ENCODE results near the gene CSMD2. TPM values are rescaled to one million over a fixed set of nuclear protein-coding genes. Genes with fewer than 3 reads are reported as not detected.

CSMD2 gene
- total RNA-seq, 1 experiment from 2014 or later: 13.2 TPM

DNA sequence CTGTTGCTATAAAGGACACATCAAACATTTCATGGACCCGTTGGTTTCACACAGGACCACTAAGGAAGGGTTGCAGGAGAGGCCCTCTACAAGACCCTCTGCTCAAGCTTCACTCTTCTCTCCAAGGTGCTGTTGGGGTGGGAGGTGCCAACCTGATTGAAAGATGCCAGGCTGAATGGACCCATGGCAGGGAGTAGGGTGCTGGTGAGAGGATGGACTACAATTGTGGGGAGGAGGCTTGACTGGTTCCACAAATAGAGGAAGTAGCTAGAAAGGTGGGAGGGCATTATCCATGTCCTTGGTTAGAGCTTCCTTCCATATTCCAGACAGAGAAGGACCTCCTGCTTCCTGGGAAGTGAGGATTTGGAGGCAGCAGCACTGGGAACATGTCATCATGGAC lies 468.7 kb downstream of the CSMD2 start:
- Mint-ChIP-seq H3K36me3 (peaks cover 18% of the 10 kb centered on the region), H3K4me1 (no peaks in the 10 kb centered on the region), H3K9me3 (no peaks in the 10 kb centered on the region), H3K4me3 (no peak overlapping the region), H3K27me3 (ENCODE audit: low read depth) (no peaks in the 10 kb centered on the region), H3K27ac (no peak overlapping the region)
- ChIA-PET CTCF (interaction anchor here (0.5 kb wide), 1 partner anchor 276 kb away, joined by 4 read pairs; no protein-coding TSS in a partner anchor), POLR2A (no interaction called here)
- DNase-seq (ENCODE audit: low spot score): no peak
- TF ChIP-seq ZNF425 (CRISPR knock-in tag; conservative IDR thresholded peaks at IDR 0.05): no peak
- TF ChIP-seq ZNF396 (CRISPR knock-in tag; IDR thresholded peaks at IDR 0.05; ENCODE audit: borderline replicate concordance): no peak
- no peak for TF ChIP-seq RORB (CRISPR knock-in tag; IDR thresholded peaks at IDR 0.05)
- no peak for TF ChIP-seq MYBL2 (CRISPR knock-in tag; IDR thresholded peaks at IDR 0.05)
- TF ChIP-seq RELA (CRISPR knock-in tag; IDR thresholded peaks at IDR 0.05; ENCODE audit: borderline replicate concordance): no peak
- TF ChIP-seq TEAD4 (CRISPR knock-in tag; IDR thresholded peaks at IDR 0.05): no peak
- no peak for TF ChIP-seq EMX1 (CRISPR knock-in tag; IDR thresholded peaks at IDR 0.05)
- TF ChIP-seq CREM (CRISPR knock-in tag; IDR thresholded peaks at IDR 0.05): no peak
- no peak for TF ChIP-seq NR1H2 (CRISPR knock-in tag; IDR thresholded peaks at IDR 0.05)
- no peak for TF ChIP-seq FOXJ3 (CRISPR knock-in tag; IDR thresholded peaks at IDR 0.05; ENCODE audit: borderline replicate concordance)
- TF ChIP-seq MXD4 (CRISPR knock-in tag; IDR thresholded peaks at IDR 0.05; ENCODE audit: borderline replicate concordance): no peak
- TF ChIP-seq TP53 (CRISPR knock-in tag; IDR thresholded peaks at IDR 0.05): no peak
- no peak for TF ChIP-seq NR2C2 (CRISPR knock-in tag; IDR thresholded peaks at IDR 0.05)
- TF ChIP-seq ESRRA (CRISPR knock-in tag; IDR thresholded peaks at IDR 0.05; ENCODE audit: borderline replicate concordance): no peak
- TF ChIP-seq NR3C1 (CRISPR knock-in tag; conservative IDR thresholded peaks at IDR 0.05; ENCODE audit: low read depth): no peak
- TF ChIP-seq FOXP1 (CRISPR knock-in tag; IDR thresholded peaks at IDR 0.05; ENCODE audit: borderline replicate concordance): no peak
- TF ChIP-seq, protein P1, sequence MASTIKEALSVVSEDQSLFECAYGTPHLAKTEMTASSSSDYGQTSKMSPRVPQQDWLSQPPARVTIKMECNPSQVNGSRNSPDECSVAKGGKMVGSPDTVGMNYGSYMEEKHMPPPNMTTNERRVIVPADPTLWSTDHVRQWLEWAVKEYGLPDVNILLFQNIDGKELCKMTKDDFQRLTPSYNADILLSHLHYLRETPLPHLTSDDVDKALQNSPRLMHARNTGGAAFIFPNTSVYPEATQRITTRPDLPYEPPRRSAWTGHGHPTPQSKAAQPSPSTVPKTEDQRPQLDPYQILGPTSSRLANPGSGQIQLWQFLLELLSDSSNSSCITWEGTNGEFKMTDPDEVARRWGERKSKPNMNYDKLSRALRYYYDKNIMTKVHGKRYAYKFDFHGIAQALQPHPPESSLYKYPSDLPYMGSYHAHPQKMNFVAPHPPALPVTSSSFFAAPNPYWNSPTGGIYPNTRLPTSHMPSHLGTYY (CRISPR knock-in tag; IDR thresholded peaks at IDR 0.05): no peak
- TF ChIP-seq, protein P2, sequence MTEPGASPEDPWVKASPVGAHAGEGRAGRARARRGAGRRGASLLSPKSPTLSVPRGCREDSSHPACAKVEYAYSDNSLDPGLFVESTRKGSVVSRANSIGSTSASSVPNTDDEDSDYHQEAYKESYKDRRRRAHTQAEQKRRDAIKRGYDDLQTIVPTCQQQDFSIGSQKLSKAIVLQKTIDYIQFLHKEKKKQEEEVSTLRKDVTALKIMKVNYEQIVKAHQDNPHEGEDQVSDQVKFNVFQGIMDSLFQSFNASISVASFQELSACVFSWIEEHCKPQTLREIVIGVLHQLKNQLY (CRISPR knock-in tag; IDR thresholded peaks at IDR 0.05): no peak
- ATAC-seq: no peak

- ATAC-seq (no peak), DNase-seq (ENCODE audit: low spot score) (no peak)
- Mint-ChIP-seq H3K27ac (no peak overlapping the region), H3K36me3 (peaks cover 18% of the 10 kb centered on the region), H3K4me3 (no peak overlapping the region), H3K27me3 (ENCODE audit: low read depth) (no peaks in the 10 kb centered on the region), H3K4me1 (no peaks in the 10 kb centered on the region), H3K9me3 (no peaks in the 10 kb centered on the region)
- TF ChIP-seq NFYB (CRISPR knock-in tag; conservative IDR thresholded peaks at IDR 0.05; ENCODE audit: low read depth): no peak
- TF ChIP-seq GTF2I (CRISPR knock-in tag; conservative IDR thresholded peaks at IDR 0.05): no peak
- ChIA-PET POLR2A (no interaction called here), CTCF (no interaction called here)
Observed at GRCh38 chr1:33692206-33693188, 472.5 kb downstream of the CSMD2 start.

Measured in WTC11 (cell line).